HEK293T (cell line): Measurements from ENCODE around the gene NDE1.

Experiments
- ARNT ChIP-seq: fragments of 450-650 bp; IDR thresholded peaks from 2 replicates; pipeline ENCODE4 v1.6.1; 2017; ENCODE audit warnings: mild to moderate bottlenecking
- BHLHE40 ChIP-seq: fragments of 450-650 bp; IDR thresholded peaks from 2 replicates; pipeline ENCODE4 v1.6.1; 2016; ENCODE audit warnings: mild to moderate bottlenecking, moderate library complexity, borderline replicate concordance
- ELF4 ChIP-seq: fragments of 450-650 bp; IDR thresholded peaks from 2 replicates; pipeline ENCODE4 v1.6.1; 2017; ENCODE audit warnings: antibody characterized with exemption
- FOXA1 ChIP-seq: fragments of 450-650 bp; IDR thresholded peaks from 2 replicates; pipeline ENCODE4 v1.6.1; 2016; ENCODE audit warnings: mild to moderate bottlenecking
- FOXK2 ChIP-seq: fragments of 450-650 bp; IDR thresholded peaks from 2 replicates; pipeline ENCODE4 v1.6.1; 2016; ENCODE audit warnings: mild to moderate bottlenecking
- FOXM1 ChIP-seq: fragments of 450-650 bp; IDR thresholded peaks from 2 replicates; pipeline ENCODE4 v1.6.1; 2017; ENCODE audit warnings: mild to moderate bottlenecking, borderline replicate concordance
- HDGF ChIP-seq: fragments of 450-650 bp; IDR thresholded peaks from 2 replicates; pipeline ENCODE4 v1.6.1; 2017; ENCODE audit warnings: antibody characterized with exemption, borderline replicate concordance
- L3MBTL2 ChIP-seq: fragments of 450-650 bp; conservative IDR thresholded peaks from 2 replicates; pipeline ENCODE4 v1.6.1; 2016; ENCODE audit warnings: mild to moderate bottlenecking
- SP1 ChIP-seq: fragments of 450-650 bp; IDR thresholded peaks from 2 replicates; pipeline ENCODE4 v1.6.1; 2017
- SUZ12 ChIP-seq: fragments of 450-650 bp; IDR thresholded peaks from 2 replicates; pipeline ENCODE4 v1.6.1; 2016; ENCODE audit warnings: mild to moderate bottlenecking
- TARDBP ChIP-seq: fragments of 450-650 bp; IDR thresholded peaks from 2 replicates; pipeline ENCODE4 v1.6.1; 2016
- ZNF384 ChIP-seq: fragments of 450-650 bp; IDR thresholded peaks from 2 replicates; pipeline ENCODE4 v1.6.1; 2016

DNA sequence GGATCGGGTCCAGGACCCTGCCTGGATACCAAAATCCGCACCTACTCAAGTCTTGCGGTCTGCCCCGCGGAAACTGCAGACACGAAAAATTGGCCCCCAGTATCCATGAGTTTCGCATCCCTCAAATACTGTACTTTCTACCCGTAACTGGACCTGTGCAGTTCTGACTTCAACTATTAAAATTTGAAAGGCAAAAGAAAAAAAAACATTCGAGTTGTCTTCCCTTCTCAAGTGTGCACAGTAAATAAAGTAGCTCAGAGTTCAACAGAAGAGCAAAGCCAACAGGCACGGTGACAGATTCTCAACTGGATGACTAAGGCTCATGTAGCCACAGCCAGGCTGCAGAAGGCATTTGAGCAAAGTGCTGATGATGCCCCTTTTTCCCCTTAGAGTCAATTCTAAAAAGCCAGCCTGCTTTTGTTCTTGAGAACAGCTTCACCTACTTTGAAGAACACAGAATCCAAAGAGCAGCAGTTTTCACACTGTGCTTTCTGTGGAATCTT lies 39.6 kb upstream of the NDE1 start:
- TF ChIP-seq SP1 = no peak
- TF ChIP-seq TARDBP = no peak
- TF ChIP-seq L3MBTL2 = no peak
- TF ChIP-seq BHLHE40 = no peak
- TF ChIP-seq FOXK2 = no peak
- TF ChIP-seq FOXA1 = no peak
- TF ChIP-seq FOXM1 = no peak
- TF ChIP-seq ZNF384 = no peak
- no peak for TF ChIP-seq HDGF
- no peak for TF ChIP-seq SUZ12
- TF ChIP-seq ARNT = no peak
- no peak for TF ChIP-seq ELF4
